Measurements from ENCODE around the gene AKAP6.

The AKAP6 gene

DNA sequence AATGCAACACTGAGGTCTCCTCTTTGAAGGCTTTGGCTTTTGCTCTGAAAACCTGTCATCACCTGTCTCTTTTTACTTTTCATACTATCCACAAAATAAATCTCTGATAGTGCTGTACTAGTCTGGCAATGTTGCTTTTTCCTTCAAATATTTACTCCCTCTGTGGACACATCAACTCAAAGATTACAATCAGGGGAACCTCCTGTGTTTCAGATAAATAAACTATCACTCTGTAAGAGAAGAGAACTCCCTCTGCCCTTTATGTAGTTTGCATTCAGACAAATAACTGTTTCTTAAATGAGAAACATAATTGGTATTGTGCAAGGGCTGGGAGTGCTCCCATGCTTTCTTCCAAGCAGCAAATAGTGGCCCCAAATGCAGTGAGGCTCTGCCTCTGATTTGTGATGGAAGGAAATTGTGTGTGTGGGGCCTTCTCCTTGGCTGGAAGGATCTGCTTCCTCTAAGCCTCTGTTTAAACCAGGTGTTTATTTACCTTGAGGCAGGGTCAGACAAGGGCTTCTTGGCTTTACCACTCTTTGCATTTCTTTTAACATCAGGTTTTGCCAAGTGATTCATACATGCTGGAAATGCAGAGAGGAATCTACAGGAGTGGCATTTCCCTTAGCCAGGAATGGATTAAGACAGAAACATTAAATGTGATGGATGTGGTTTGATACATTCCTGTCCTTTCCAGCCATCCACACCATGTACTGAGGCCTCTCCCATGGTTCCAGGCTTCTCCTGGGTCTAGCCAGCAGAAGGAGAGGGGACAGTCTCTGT, 69.0 kb downstream of the AKAP6 start:
- peak; percentile 52 for DNase-seq (ENCODE audit: extremely low read depth, low read depth)
- TF ChIP-seq, protein P1, sequence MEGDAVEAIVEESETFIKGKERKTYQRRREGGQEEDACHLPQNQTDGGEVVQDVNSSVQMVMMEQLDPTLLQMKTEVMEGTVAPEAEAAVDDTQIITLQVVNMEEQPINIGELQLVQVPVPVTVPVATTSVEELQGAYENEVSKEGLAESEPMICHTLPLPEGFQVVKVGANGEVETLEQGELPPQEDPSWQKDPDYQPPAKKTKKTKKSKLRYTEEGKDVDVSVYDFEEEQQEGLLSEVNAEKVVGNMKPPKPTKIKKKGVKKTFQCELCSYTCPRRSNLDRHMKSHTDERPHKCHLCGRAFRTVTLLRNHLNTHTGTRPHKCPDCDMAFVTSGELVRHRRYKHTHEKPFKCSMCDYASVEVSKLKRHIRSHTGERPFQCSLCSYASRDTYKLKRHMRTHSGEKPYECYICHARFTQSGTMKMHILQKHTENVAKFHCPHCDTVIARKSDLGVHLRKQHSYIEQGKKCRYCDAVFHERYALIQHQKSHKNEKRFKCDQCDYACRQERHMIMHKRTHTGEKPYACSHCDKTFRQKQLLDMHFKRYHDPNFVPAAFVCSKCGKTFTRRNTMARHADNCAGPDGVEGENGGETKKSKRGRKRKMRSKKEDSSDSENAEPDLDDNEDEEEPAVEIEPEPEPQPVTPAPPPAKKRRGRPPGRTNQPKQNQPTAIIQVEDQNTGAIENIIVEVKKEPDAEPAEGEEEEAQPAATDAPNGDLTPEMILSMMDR (IDR thresholded peaks at IDR 0.05; ENCODE audit: low read depth, low read length), result no peak

GRCh38 chr14:32399920-32400319, 70.8 kb downstream of the AKAP6 start:
- TF ChIP-seq, protein P1 (IDR thresholded peaks at IDR 0.05; ENCODE audit: low read depth, low read length), result no peak
- DNase-seq (ENCODE audit: extremely low read depth, low read depth), result no peak

GRCh38 chr14:32400480-32400879, 71.4 kb downstream of the AKAP6 start:
- DNase-seq (ENCODE audit: extremely low read depth, low read depth), result no peak
- TF ChIP-seq, protein P1 (IDR thresholded peaks at IDR 0.05; ENCODE audit: low read depth, low read length), result no peak

GRCh38 chr14:32403021-32403420, 73.9 kb downstream of the AKAP6 start:
- TF ChIP-seq, protein P1 (IDR thresholded peaks at IDR 0.05; ENCODE audit: low read depth, low read length), result no peak
- DNase-seq (ENCODE audit: extremely low read depth, low read depth), result no peak

DNA sequence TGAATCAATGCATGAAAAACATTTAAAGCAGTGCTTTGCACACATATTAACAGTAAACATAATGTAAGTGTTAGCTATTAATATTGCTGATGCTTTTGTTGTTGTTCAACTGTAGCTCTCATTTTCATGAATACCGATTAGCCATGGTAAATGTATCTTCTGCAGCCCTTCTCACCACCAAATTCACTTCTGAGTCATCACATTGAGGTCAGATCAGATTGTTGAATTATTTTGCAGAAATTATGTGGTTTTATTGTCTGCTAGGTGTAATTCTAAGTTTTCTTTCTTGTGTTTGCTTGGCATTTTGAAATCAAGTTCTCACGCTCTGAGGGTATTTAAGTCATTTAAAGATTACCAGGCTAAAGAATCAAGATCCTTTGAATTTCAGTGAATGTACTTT, 74.6 kb downstream of the AKAP6 start:
- TF ChIP-seq, protein P1 (IDR thresholded peaks at IDR 0.05; ENCODE audit: low read depth, low read length), result no peak
- no peak for DNase-seq (ENCODE audit: extremely low read depth, low read depth)

DNA sequence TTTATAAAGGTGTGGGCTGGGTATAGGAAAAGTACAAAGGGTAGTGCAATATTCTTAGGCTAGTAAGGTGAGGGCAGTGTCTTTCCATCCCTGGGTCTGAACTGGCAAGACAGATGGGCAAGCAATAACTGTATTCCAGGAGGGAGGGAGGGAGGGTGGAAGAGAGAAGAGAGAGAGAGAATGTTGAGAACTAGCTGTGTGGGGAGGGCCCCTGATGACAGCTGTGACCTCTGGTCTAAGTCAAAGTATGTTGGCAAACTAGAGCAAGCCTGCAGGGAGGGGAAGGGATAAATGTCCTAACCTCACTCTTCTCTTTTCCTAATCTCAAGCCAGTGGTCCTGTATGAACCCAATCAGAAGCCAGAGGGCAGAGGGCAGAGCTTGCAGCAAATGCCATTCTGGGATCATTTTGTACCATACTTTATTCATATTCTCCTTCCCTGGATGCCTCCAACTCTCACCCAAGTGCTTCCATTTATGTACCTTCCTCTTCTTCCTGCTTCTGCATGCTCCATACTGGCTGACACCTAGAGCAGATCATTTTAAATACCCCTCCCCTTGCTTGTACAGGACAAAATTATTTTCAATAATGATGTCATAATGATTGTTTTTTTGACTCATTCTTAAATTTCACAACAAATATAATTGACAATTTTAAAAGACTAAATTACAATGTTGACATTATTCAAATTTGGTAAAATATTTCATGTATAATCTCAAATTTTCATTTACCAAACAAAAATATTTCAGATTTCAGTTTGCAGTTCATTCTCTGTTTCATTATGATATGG, 75.9 kb downstream of the AKAP6 start:
- no peak for DNase-seq (ENCODE audit: extremely low read depth, low read depth)
- TF ChIP-seq, protein P1 (IDR thresholded peaks at IDR 0.05; ENCODE audit: low read depth, low read length), result no peak

GRCh38 chr14:32405856-32406255, 76.8 kb downstream of the AKAP6 start:
- no peak for DNase-seq (ENCODE audit: extremely low read depth, low read depth)
- TF ChIP-seq, protein P1 (IDR thresholded peaks at IDR 0.05; ENCODE audit: low read depth, low read length), result no peak

Data from AG09319 (cell line).